Measurements from ENCODE around the gene TUBA4A.

The TUBA4A gene

DNA sequence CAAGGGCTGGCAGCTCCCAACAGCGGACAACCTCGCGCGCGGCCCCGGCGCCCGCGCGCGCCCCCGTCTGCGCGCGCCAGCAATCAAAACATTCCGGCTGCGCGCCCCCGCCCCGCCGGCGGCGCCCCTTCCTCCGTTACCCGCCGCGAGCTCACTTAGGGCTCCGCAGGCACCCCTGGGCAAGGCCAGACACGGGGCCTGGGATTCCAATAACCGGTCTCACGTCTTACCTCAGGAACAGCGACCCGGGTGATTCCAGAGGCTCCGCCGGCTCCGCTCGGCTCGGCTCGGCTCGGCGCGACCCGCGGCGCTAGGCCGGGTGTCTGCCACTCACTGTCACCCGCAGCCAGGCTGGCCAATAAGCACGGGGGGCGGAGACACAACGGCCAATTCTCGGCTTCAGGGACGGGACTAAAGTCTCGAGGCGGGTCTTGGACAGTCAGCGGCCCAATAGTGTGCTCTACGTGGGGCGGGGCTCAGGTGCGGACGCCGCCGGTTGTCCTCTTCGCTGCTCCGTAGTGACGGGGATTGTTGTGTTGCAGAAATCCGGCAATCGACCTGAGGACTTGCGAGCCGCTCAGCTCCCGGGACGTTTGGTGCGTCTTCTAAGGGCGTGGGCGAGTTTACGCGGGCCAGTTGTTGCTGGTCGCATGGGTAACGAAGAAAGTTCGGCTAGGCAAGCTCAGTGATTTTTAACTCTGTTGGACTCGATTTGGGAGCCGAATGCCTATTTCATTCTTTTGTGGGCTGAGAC lies 24.2 kb downstream of the TUBA4A start, which contains the start of the genes ANKZF1 and ATG9A:
TSS of gene ANKZF1 (plus strand) at position 502 of the 754 bp plus-strand sequence. CDS start 452 bp downstream, outside the sequence.
TSS of gene ATG9A (minus strand) at position 332 of the 754 bp plus-strand sequence. CDS start 1,612 bp downstream, outside the sequence.
- peak; percentile 96 for DNase-seq

DNA sequence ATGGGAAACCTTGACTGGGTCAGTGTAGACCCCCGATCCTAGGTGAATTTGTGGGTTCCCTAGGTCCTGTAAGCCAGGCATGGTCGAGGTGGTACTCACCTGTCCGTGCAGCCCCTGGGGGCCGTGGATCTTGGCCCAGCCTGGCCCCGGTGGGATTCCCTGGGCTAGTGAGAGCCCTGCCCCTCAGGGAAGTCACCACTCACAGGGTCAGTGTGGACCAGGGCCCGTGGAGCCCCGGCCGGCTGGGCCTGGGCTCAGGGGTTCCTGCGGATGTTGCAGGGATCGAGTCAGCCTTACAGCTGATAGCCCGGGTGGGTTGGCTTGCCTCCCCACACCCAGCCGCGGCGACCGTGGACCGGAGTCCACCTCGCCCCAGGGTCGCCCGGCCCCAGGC lies 24.8 kb downstream of the TUBA4A start:
- DNase-seq, result no peak

DNA sequence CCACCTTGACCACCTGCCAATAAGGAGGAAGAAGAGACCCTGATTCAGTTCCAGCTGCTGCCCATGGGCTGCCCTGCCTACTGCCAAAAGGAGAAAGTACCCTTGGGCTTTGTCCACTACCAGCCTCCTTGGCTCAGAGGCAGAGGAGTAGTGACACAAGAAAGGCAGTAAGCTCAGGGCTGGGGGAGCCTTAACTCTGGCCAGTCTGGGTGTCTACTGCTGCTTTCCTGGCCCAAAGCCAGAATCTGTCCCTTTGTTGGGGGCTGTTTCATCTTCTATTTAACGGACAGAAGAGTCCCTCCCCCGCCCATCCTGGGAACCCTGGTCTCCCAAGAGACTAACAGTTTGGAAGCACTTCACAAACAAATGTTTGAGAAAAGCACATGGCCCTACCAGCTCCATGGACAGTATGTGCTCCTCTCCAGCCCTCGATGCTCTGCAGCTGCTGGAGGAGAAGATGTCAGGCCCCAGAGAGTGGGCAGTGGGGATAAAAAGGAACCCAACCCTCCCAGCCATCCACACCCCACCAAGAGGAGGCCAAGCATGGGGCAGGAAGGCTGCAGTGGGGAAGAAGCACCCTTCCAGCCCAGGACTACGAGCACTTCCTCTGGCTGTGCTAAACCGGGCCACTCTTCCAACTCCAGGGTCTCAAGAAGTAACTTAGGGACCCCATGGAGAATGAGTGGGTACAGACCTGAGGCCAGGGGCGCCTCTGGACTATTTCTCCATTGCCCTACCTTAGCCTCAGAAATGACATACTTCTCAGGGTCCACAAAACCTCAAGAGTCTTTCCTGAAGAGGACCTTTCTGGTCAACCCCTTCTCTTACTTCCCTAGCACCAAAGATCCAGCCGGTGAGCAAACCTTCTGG lies 25.4 kb downstream of the TUBA4A start:
- no peak for DNase-seq

DNA sequence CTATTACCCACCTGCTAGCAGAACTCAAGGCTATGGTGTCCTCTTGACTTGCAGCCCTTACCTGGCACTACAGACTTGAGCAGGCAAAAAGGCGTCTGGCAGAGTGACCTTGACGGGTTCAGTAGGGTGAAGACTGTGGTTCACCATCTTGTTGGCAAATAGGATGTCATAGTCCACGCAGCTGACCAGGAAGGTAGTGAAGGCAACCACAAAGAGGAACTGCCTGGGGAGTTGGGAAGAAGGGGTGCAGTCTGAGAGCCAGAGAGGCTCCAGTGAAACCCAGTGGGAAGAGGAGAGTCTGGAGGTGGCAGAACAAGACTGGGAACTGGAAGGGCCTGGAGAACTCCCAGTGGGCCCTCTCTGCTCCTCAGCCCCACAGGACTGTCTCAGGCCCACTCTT lies 28.4 kb downstream of the TUBA4A start:
- DNase-seq, result no peak

DNA sequence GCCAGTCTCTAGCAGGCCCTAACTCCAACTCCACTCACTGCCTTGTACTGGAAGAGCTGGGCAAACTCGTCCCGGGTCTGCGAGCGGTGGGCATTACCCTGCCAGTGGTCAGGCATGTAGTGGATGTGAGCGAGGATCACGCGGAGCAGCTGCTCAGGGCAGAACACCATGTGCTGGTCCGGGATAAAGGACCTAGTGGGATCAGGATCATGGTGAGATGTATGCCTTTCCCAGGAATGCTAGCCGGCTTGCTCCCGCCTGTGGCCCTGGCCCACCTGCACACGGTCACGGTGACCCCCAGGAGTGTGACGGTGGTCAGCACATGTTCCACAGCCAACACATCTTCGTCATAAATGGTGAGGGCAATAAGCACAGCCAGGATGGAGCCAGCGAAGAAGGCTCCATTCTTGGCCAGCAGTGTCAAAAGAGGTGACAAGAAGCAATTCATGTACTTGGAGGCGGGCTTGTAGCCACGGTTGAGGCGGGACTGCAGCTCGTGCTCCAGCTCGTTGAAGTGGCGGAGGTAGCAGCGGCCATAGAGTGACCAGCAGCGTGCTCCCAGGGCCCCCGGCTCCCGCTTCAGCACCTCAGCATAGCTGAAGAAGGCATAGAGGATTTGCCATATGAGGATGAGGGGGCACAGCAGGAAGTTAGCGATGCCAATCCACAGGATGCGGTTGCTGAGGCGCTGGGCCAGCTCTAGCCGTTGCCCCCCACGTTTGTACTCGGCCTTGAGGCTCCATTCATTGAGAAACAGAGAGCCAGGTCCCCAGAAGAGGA lies 29.7 kb downstream of the TUBA4A start:
- no peak for DNase-seq

DNA sequence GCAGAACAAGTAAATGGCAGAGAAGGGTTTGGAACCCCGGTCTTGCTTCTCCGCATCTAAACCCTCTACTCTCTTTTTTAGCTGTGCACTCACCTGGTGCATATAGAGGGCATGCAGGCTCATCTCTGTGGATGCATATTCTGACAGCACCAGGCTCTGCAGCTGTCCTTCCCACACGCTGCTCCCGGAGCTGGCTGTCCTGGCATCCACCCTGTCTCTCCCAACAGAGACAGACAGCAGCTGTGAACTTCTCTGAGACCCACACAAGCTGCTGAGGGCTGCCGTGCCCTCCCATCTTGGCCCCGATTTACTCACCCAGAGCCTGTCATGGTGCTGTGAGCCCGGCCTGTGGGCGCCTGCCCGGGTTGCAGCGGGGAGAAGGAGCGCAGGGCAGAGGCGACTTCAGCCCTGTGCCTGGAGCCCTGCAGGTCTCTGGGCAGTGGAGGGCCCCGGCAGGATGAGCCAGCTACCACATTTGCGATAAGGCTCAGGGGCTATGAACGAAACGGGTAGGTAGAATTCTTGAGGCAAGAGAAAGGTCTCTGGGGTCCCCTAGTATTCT lies 31.7 kb downstream of the TUBA4A start:
- no peak for DNase-seq

DNA sequence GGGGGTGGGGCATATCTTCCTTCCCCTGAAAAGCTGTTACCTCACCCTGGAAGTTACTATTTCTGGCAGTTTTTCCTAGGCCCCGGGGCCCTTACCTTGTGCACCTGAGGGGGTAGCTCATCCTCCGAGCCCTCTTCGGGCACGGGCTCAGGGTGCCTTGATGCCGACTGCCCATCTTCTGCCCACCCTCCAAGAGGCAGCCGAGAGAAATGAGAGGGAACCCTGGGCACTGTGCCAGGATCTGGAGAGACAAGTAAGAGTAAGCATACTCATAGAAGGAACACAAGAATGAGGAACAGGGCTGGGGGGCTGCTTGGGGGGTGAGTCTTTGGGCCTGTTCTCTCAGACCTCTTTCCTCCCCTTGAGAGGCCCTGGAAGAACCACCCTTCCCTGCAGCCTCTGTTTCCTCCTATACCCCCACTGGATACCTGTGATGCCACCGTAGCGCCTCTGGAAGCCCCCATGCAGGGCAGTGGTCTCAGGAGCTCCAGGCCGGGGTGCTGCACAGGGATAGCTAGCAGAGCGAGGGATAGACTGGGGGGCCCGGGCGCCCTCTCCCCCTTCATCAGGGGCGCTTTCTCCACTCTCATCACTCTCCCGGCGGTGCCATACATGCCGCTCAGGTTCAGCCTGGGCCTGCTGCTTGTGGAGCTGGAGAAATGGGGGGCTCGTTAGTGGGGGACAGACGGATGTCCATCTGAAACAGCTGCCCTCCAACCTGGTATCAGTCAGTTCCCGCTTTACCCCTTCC lies 32.9 kb downstream of the TUBA4A start:
- DNase-seq, result no peak

DNA sequence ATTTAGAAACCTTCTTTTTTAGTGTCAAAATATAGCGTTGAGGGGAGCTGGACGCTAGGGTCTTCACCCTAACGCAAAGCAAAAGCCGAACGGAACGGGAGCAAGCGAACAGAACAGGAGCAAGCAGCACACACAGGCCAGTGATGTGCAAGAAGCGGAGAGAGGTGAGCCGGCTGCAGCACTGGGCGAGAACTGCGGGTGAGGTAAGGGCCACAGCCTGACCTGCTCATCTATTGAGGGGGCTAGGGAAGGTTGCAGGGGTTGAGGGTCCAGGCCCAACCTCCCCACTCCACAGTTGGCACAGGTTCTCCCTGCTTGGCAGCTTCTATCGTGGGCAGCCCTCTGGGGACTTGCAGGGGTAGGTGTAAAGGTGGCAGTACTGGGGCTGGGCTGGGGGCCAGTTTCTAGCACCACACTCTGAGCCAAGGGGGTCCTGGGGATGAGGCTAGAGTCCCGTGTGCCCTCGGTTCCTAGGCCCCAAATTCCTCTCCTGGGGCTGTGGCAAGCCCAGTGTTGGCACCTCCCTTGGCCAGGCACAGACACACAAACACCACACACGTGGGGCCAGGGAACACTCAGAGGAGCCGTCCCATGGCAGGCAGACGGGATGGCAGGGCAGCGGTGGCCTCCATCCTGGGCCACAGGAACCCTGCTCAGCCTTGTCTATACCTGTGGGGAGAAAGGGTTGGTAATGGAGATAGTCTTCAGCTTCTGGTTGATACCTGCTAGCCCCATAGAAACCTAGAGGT lies 33.8 kb downstream of the TUBA4A start:
- DNase-seq, result no peak

DNA sequence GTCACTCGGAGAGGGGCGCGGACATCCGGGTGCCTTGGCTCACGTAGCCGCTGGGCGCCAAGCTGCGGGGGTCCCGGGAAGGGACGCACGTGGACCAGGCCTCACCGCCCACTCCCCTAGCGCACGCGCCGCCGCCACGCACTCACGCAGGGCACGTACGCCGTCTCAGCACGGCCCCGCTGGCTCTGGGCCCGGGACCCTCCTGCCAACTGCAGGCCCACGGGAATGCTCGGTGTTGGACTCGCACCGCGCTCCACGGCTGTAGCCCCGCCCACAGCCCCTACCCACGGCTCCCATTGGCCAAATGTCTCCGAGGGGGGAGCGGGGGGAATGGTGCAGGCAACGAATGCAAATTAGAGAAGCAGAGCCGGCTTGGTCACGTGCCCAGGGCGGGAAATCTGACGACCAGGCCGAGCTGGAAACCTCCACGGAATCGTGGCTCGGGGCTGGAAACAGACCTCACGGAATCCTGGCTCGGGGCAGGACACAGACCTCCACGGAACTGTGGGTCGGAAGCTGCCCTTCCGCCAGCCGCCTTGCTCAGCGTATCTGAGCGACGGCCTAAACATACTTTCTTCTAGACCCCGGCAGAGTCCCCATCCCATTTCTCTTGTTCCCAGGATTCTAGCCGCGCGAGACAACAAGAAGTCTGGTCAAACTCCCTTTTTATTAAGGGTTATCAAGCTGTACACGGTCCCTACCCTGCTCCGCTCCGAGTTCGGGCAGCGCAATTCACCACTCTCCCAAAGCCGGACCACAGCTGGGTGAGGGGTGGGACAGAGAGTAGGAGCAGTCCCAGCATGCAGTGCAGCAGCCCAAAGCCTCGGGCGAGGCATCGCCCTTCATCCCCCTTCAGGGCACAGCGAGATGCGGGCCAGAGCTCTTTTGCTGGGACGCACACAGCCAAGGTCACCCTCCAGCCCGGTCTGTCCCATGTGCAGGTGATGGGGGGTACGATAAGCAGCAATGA lies 34.7 kb downstream of the TUBA4A start, which contains the start of gene ABCB6:
TSS of gene ABCB6 (minus strand) at position 227 of the 970 bp plus-strand sequence. CDS start 285 bp downstream, outside the sequence.
- peak; percentile 79 for DNase-seq

DNA sequence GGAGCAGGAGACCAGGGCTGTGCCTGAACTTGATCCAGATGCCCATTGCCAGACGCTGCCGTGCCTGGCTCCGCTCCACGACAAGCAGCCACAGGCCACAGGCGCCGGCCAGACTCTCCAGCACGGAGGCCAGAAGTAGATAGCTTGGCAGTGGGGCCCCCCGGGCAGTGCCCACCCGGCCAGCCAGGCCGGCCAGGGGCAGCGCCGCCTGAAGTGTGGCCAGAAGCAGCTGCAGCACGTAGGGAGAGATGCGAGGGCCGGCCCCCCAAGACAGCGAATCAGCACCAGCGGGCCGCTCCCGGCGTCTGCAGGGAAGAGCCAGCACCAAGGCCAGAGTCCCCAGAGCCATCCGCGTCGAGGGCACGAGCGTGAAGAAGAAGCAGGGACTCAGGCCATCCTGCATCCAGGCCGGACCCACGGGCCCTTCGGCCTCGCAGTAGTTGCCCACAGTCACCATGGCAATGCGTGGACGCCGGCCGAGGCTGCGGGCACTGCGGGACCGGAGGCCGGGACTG lies 35.4 kb downstream of the TUBA4A start:
- no peak for DNase-seq

DNA sequence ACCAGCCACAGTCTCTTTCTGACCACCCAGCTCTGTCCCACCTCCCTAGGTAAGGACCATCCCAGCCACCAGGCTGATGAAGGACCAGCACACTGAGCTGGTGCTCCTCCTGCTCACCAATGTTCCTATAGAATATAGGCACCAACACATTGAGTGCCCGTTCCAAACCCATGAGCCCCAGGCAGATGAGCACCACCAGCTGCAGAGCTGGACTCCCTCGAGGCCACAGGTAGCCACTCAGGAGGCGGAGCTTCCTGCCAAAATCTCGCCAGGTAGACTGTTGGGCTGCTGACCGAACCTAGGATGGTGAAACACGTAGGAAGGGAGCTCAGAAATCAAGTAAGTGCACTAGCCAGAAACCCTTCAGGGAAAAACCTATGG lies 37.2 kb downstream of the TUBA4A start:
- DNase-seq, result no peak

DNA sequence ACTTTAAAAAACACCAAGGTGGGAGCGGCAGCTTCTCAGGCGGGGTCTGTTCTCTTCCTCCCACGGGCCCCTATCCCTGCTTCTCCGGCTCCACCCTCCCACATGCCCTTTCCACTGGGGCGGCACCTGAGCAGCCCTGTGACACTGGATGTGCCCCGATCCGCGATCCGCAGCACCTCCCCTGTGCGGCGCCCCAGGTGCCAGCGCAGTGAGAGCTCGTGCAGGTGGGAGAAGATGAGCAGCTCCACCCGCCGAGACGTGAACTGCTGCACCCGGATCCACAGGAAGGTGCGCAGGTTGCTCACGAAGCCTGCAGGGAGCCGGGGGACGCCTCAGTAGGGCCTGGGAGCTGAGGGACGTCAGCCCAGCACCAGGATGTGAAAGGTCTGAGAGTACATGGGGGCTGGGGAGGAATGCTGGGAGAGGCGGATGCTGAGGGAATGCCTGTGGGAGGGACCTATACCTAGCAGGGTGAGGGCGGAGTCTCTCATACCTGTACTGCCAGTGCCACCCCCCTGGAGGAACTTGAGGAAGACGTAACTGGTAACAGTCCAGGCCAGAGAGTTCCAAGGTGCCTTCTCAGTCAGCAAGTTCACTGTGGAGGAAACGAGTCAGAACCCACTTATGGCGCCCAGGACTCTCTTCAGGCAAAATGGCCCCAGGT lies 37.7 kb downstream of the TUBA4A start:
- no peak for DNase-seq

DNA sequence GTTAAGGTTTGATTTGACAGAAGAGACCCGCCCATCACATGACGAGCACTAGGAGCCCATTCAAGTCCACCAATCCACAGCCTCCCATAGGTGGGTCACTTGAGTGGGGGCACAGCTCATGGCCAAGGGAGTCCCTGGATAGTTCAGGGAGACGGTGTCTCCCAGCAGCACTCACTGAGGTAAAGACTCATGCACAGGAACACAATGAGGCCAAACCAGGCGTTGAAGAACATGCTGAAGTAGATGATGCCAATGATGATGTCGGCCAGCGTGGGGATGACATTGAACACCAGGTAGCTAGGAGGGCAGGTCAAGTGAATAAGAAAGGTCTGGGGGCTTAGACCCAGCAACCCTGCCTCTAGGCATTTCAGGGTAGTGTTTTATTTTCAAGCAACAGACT lies 38.9 kb downstream of the TUBA4A start:
- no peak for DNase-seq

DNA sequence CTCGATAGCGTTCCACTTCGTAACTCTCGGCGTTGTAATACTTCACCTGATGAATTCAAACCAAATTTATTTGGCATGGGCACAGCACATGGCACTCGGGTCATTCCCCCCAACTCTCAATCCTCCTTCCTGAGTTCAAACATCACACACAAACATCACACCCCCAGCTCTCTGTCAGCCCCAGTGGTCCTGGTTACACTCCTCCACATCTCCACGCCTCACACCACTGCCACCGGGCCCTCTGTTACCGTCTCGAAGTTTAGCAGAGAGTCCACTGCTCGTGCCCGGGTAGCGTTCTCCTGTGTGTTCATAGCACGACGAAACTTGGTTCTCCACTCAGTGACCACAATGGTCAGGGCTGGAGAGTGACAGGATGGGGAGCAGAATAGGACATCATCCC lies 39.6 kb downstream of the TUBA4A start:
- no peak for DNase-seq

DNA sequence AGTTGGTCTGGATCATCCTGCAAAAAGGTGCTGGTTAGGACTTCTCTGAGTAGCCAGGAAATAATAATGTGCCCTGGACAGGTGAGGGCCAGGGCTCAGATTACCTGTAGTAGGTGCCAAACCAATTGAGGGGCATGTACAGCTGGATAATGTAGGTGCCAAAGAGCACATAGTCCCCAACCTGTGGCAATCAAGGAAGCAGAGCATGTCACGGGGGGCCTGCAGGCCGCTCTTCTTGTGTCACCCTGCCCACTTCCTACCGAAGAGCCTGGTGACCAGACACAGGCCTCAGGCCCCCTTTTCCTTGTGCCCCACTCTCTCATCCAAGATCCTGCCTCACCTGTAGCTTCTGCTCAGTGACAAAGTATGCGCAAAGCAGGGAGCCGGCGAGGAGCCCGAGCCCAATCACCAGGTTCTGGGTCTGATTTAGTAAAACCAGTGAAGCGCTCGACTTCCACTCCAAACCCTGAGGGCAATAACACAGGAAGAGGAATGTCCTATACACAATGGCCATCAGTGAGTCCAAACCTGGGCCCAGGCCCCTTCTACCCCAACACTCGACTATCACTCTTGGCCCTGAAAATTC lies 40.1 kb downstream of the TUBA4A start:
- no peak for DNase-seq

DNA sequence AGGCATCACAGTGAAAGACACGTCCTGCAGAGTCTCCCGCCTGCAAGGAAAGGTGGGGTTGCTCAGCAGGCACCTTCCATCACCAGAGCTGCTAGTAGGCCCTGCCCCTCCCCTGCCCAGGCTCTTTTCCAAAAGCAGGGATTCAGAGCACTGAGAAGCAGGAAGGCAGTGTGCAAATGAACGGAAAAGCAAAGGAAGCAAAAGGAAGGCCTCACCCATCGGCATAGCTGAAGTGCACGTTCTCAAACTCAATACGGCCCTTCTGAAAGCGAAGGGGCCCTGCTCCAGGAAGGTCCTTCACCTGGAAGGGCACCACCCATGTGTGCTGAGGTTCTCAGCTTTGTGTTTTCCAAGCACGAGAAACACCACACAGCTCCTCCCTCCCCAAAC lies 40.7 kb downstream of the TUBA4A start:
- no peak for DNase-seq

DNA sequence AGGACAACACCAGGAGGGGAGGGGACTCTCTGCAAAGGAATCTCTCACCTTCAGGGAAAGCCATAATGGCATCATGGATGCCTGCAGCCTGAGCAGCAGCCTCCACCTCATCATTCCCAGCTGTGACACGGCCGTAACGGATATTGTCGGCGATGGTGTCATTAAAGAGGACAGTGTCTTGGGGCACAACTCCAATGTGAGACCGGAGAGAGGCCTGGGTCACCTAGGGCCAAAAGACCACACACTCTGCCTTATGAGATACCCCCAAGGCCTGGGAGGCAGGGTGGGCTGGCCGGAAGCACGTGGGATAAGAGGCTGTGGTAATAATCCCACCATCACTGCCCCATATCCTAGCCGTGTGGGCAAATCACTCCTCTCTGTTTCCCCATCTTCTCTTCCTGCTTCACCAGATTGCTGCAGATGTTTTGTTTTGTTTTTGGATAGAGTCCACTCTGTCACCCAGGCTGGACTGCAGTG lies 42.8 kb downstream of the TUBA4A start:
- no peak for DNase-seq

DNA sequence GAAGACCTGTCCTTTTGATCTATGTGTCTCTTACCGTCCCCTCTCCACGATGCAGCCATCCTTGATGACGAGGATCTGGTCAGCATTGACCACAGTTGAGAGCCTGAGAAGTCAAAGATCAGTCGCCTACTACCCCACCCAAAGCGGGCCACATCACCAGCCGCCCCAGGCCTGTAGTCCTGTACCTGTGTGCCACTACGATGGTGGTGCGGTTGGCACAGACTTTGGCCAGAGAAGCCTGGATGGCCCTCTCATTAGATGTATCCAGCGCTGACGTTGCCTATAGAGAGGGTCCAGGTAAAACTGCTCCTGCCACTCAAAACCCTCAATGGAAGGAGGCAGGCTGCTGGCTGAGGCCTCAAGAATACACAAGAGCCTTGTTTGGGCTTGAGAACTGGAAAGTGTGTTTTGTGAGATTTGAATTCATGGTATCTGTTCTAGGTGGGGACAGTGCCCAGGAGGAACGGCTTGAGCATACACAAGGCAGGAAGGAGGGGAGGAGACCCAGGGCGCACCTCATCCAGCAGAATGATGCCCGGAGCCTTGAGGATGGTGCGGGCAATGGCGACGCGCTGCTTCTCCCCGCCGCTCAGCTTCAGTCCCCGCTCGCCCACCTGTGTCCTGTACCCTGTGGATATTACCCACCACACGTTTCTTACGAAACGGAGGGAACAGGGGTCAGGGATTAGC lies 43.4 kb downstream of the TUBA4A start:
- DNase-seq, result no peak
